ENCODE measurements around the gene CES3.
"Not testable (repeated sequence)": the region's sequence is repeated elsewhere in the genome, so short reads cannot be mapped to it uniquely, and the experiment has no call there.

The CES3 gene

DNA sequence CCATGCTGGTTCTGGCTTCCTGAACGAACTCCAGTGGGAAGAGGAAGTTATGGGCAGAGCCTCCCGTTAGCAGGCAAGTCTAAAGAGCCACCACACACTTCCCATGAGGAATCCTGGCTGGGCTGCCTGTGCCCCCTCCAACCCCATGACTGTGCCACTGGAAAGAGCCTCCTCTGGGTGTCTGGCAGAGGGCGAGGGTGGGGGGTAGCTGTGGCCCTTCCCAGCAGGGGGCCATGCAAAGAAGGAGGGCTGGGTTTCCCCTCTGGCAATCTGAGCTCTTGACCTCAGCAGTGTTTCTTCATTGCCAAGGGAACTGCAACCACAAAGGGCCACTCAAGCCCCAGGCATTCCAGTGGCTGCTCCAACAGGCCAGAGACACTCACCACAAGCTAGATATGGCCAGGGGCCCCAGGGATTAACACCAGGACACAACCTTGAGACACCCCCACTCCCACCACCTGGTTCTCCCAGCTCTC, 34.1 kb upstream of the CES3 start:
- Histone ChIP-seq H3K4me3 (ENCODE audit: low read length in 2 of 2) (no peak overlapping the region), H3K4me1 (ENCODE audit: control insufficient read depth, insufficient read depth, low read length) (peaks cover 58% of the 10 kb centered on the region), H3K27me3 (ENCODE audit: control insufficient read depth in 1 of 2, insufficient read depth in 2 of 2, low read length in 2 of 2) (no peaks in the 10 kb centered on the region), H3K27ac (ENCODE audit: low read length) (peak overlapping the region; percentile 82), H3K9me3 (ENCODE audit: control insufficient read depth in 2 of 2, low read length in 2 of 2) (no peaks in the 10 kb centered on the region), H3K36me3 (ENCODE audit: control insufficient read depth in 2 of 2, insufficient read depth in 2 of 2, low read length in 2 of 2) (peaks cover 0 to 14% of the 10 kb centered on the region in 2 donors), H3K9ac (ENCODE audit: low read length in 2 of 2) (peak overlapping the region in 1 of 2 donors; percentile 29)

DNA sequence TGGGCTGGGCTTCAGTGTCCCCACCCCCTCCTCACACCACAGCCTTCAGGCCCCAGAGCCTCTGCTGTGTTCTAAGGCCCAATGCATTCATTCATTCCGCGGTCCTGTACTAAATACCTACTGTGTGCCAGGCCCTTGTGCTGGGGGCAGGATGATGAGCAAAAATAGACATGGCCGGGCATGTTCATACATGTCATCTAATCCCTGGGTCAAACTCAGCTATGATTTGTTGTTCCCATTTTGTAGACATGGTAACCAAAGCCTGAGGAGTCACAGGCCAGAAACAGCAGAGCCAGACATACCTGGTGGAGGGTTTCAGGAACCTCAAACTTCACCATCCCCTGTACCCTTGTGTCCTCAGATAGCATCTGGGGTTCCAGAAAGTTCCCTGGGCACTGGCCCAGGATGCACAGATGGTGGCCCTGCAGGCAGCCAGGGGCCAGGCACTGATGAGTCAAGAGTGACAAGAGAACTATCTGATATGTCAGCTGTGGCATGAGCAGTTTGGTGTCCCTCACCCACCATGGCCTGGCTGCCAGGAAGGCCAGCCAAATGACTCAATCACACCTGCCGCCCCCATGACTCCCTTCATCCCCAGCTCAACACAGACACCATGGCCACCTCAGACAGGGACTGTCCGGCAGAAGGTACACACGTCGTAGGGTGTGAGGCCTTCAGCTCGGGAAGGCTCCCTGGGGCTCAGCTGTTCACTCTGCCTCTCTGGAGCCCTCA, 33.0 kb upstream of the CES3 start:
- Histone ChIP-seq H3K27ac (ENCODE audit: low read length) (peak overlapping the region; percentile 24), H3K9me3 (ENCODE audit: control insufficient read depth in 2 of 2, low read length in 2 of 2) (no peaks in the 10 kb centered on the region), H3K27me3 (ENCODE audit: control insufficient read depth in 1 of 2, insufficient read depth in 2 of 2, low read length in 2 of 2) (no peaks in the 10 kb centered on the region), H3K4me3 (ENCODE audit: low read length in 2 of 2) (no peak overlapping the region), H3K4me1 (ENCODE audit: control insufficient read depth, insufficient read depth, low read length) (peaks cover 56% of the 10 kb centered on the region), H3K9ac (ENCODE audit: low read length in 2 of 2) (no peak overlapping the region), H3K36me3 (ENCODE audit: control insufficient read depth in 2 of 2, insufficient read depth in 2 of 2, low read length in 2 of 2) (peaks cover 0 to 17% of the 10 kb centered on the region in 2 donors)

DNA sequence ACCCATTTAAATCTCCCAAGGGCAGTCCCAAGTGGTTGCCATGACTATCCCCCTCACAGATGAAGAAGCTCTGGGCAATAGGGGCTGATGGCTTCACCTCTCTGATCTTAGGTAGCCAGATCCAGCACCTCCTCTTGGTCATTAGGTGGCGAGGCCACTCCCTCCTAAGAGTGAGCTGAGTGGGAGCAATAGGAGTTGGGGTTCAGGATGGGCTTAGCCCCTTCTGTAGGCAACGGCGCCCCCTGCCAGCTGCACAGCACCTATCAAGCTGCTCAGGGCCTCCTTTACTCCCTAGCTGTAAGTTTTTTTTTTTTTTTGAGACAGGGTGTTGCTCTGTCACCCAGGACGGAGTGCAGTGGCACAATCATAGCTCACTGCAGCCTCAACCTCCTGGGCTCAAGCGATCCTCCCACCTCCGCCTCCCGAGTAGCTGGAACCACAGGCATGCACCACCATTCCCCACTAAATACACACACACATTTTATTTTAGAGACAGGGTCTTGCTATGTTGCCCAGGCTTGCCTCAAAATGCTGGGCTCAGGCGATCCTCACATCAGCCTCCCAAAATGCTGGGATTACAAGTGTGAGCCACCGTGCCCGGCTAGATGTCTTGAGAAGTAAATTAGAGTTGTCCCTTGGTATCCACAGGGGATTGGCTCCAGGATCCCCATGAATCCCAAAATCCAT, 32.2 kb upstream of the CES3 start:
- no peak overlapping the region for H3K4me3 ChIP-seq (ENCODE audit: low read length in 2 of 2)
- H3K9me3 ChIP-seq (ENCODE audit: control insufficient read depth in 2 of 2, low read length in 2 of 2): no peaks in the 10 kb centered on the region
- no peak overlapping the region for H3K9ac ChIP-seq (ENCODE audit: low read length in 2 of 2)
- H3K36me3 ChIP-seq (ENCODE audit: control insufficient read depth in 2 of 2, insufficient read depth in 2 of 2, low read length in 2 of 2): peaks cover 0 to 17% of the 10 kb centered on the region in 2 donors
- H3K4me1 ChIP-seq (ENCODE audit: control insufficient read depth, insufficient read depth, low read length): peaks cover 56% of the 10 kb centered on the region
- no peak overlapping the region for H3K27ac ChIP-seq (ENCODE audit: low read length)
- H3K27me3 ChIP-seq (ENCODE audit: control insufficient read depth in 1 of 2, insufficient read depth in 2 of 2, low read length in 2 of 2): no peaks in the 10 kb centered on the region

DNA sequence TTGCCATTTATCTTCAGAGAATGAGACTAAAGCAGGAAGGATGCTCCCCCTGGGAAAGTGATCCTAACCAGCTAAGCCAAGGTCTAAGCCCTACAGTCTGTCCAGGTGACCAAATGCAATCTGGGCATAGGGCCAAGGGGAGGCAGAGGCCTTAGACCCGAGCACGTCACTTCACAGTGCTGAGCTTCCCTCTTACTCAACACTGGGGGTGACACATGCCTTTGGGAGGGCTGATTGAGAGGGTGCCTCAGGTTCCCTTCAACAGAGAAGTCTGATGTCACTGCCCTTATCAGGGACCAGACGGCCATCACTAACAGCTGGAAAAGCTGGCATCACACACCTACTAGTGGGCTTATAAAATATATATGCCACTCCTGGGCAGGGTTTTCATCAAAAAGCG, 30.9 kb upstream of the CES3 start:
- H3K27ac ChIP-seq (ENCODE audit: low read length): peak overlapping the region; percentile 11
- peaks cover 50% of the 10 kb centered on the region for H3K4me1 ChIP-seq (ENCODE audit: control insufficient read depth, insufficient read depth, low read length)
- H3K9me3 ChIP-seq (ENCODE audit: control insufficient read depth in 2 of 2, low read length in 2 of 2): no peaks in the 10 kb centered on the region
- H3K36me3 ChIP-seq (ENCODE audit: control insufficient read depth in 2 of 2, insufficient read depth in 2 of 2, low read length in 2 of 2): peaks cover 0 to 15% of the 10 kb centered on the region in 2 donors
- H3K9ac ChIP-seq (ENCODE audit: low read length in 2 of 2): no peak overlapping the region
- H3K27me3 ChIP-seq (ENCODE audit: control insufficient read depth in 1 of 2, insufficient read depth in 2 of 2, low read length in 2 of 2): no peaks in the 10 kb centered on the region
- no peak overlapping the region for H3K4me3 ChIP-seq (ENCODE audit: low read length in 2 of 2)

DNA sequence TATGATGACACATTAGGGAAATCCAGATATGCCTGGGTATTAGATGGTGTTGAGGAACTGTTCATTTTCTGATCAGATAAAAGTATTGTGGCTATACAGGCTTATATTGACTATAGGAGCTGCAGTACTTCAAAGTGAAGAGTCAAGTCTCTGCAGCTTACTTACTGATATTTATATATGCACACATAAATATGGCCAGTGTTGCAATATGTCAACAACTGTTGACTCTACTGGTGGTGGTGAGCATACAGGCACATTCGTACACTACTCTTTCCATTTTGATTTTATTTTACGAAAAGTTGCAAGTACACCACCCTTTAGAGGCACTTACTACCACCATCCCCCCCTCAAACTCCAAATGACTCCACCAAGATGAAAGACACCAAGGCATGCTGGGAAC, 29.4 kb upstream of the CES3 start:
- peaks cover 53% of the 10 kb centered on the region for H3K4me1 ChIP-seq (ENCODE audit: control insufficient read depth, insufficient read depth, low read length)
- no peak overlapping the region for H3K4me3 ChIP-seq (ENCODE audit: low read length in 2 of 2)
- H3K27me3 ChIP-seq (ENCODE audit: control insufficient read depth in 1 of 2, insufficient read depth in 2 of 2, low read length in 2 of 2): no peaks in the 10 kb centered on the region
- H3K36me3 ChIP-seq (ENCODE audit: control insufficient read depth in 2 of 2, insufficient read depth in 2 of 2, low read length in 2 of 2): peaks cover 0 to 15% of the 10 kb centered on the region in 2 donors
- no peak overlapping the region for H3K9ac ChIP-seq (ENCODE audit: low read length in 2 of 2)
- H3K9me3 ChIP-seq (ENCODE audit: control insufficient read depth in 2 of 2, low read length in 2 of 2): no peaks in the 10 kb centered on the region
- H3K27ac ChIP-seq (ENCODE audit: low read length): no peak overlapping the region

DNA sequence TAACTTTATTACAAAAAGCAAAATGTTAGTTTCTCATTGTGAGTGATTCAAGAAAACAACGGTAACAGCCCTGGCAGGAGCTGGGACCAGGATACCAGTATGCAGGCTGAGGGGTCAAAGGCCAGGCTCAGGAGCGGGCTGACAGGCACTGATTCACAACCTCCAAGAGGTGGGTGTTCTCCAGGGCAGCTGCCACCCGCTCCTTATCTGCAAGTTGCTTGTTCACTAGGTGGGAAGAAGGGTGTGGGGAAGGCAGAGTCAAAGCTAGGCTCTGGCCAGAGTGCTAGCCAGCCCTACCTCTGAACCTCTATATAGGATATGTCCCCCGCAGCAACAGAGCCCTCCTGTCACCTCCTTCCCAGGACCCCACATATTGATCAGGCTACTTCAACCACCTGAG, 29.0 kb upstream of the CES3 start:
- no peak overlapping the region for H3K4me3 ChIP-seq (ENCODE audit: low read length in 2 of 2)
- H3K4me1 ChIP-seq (ENCODE audit: control insufficient read depth, insufficient read depth, low read length): peaks cover 54% of the 10 kb centered on the region
- H3K27me3 ChIP-seq (ENCODE audit: control insufficient read depth in 1 of 2, insufficient read depth in 2 of 2, low read length in 2 of 2): no peaks in the 10 kb centered on the region
- H3K9ac ChIP-seq (ENCODE audit: low read length in 2 of 2): no peak overlapping the region
- H3K9me3 ChIP-seq (ENCODE audit: control insufficient read depth in 2 of 2, low read length in 2 of 2): no peaks in the 10 kb centered on the region
- no peak overlapping the region for H3K27ac ChIP-seq (ENCODE audit: low read length)
- peaks cover 0 to 15% of the 10 kb centered on the region in 2 donors for H3K36me3 ChIP-seq (ENCODE audit: control insufficient read depth in 2 of 2, insufficient read depth in 2 of 2, low read length in 2 of 2)

DNA sequence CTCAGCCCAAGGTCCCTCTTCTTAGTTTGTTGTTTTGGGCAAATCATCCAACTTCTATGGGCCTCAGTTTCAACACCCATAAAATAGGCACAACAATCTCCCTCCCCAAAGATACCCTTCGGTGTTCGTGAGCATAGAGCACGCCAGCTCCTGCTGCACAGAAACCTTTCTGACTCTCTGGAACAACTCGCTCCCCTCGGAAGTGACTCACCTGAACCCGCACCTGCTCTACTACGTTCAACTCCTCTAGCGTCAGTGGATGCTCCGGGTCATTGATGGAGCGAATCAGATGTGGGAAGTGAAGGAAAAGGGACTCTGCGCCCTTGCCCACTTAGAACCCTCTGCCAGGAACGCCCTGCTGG, 27.3 kb upstream of the CES3 start:
- no peaks in the 10 kb centered on the region for H3K9me3 ChIP-seq (ENCODE audit: control insufficient read depth in 2 of 2, low read length in 2 of 2)
- peak overlapping the region; percentile 88 for H3K27ac ChIP-seq (ENCODE audit: low read length)
- no peaks in the 10 kb centered on the region for H3K27me3 ChIP-seq (ENCODE audit: control insufficient read depth in 1 of 2, insufficient read depth in 2 of 2, low read length in 2 of 2)
- H3K36me3 ChIP-seq (ENCODE audit: control insufficient read depth in 2 of 2, insufficient read depth in 2 of 2, low read length in 2 of 2): peaks cover 10 to 31% of the 10 kb centered on the region in 2 donors
- peaks cover 48% of the 10 kb centered on the region for H3K4me1 ChIP-seq (ENCODE audit: control insufficient read depth, insufficient read depth, low read length)
- H3K4me3 ChIP-seq (ENCODE audit: low read length in 2 of 2): peak overlapping the region; percentile 87 to 100
- H3K9ac ChIP-seq (ENCODE audit: low read length in 2 of 2): peak overlapping the region; percentile 91 to 97

DNA sequence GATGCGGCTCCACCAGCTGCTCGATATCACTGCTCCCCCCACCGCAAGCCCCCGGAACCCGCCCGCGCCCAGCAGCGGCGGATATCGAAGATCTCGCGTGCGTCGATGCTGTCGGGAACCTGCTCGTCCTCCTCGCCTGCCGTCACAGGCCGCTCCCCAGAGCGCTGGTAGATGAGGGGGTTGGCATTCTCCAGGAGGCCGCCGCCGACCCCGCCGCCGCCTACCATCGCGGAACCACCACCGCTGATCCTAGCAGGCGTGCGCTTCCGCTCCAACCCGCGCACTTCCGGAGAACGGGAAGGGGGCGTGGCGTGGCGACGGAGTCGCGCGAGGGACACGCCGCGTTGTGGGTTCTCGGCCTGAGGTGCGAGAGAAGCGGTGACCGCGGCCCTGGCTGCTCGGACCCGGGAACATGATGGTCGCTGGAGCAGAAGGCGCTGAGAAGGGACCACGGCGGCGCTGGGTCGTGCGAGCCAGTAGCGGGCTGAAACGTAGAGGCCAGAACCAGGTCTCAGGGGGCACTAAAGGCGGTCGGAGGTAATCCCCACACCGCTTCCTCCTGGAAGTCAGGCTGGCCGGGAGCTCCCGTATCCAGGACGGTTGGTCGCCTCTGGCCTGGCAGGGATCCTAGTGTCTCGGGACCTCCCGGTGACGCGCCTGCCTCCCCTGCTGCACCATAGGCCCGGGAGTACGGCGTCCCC, 26.8 kb upstream of the CES3 start, which contains the start of gene CIAO2B:
CIAO2B (minus strand) TSS at position 265 of the 701 bp plus-strand sequence; CDS start at position 227, 38 bp downstream.
- peaks cover 45% of the 10 kb centered on the region for H3K4me1 ChIP-seq (ENCODE audit: control insufficient read depth, insufficient read depth, low read length)
- H3K27me3 ChIP-seq (ENCODE audit: control insufficient read depth in 1 of 2, insufficient read depth in 2 of 2, low read length in 2 of 2): no peaks in the 10 kb centered on the region
- H3K36me3 ChIP-seq (ENCODE audit: control insufficient read depth in 2 of 2, insufficient read depth in 2 of 2, low read length in 2 of 2): peaks cover 14 to 36% of the 10 kb centered on the region in 2 donors
- H3K4me3 ChIP-seq (ENCODE audit: low read length in 2 of 2): peak within 1 kb of the TSS; percentile 87 to 100
- no peaks in the 10 kb centered on the region for H3K9me3 ChIP-seq (ENCODE audit: control insufficient read depth in 2 of 2, low read length in 2 of 2)
- peak within 1 kb of the TSS; percentile 88 for H3K27ac ChIP-seq (ENCODE audit: low read length)
- H3K9ac ChIP-seq (ENCODE audit: low read length in 2 of 2): peak within 1 kb of the TSS; percentile 91 to 97

DNA sequence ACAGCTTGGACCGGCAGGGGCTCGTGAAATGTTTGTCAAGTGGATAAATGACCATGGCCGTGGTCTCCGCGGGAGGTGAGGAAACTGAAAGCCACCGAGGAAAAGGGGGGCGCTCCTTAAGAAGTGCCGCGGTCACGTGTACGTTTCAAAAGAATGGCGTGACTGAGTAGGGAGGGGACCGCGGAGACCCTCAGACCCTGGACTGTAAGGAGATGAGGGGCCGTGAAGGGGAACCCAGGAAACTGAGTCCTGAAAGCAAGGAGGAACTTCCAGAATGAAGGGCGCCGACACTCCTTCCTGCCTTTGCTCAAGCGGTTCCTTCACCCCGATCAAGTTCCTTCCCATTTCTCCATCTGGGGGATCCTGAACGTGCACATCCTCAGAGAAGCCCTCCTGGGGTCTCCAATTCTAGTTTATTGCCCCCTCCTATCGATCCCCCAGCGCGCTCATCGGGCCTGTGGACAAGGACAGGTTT, 26.2 kb upstream of the CES3 start:
- not testable (repeated sequence) for H3K9me3 ChIP-seq (ENCODE audit: control insufficient read depth in 2 of 2, low read length in 2 of 2); H3K27me3 ChIP-seq (ENCODE audit: control insufficient read depth in 1 of 2, insufficient read depth in 2 of 2, low read length in 2 of 2)
- peak overlapping the region; percentile 87 to 100 for H3K4me3 ChIP-seq (ENCODE audit: low read length in 2 of 2)
- peaks cover 20 to 37% of the 10 kb centered on the region in 2 donors for H3K36me3 ChIP-seq (ENCODE audit: control insufficient read depth in 2 of 2, insufficient read depth in 2 of 2, low read length in 2 of 2)
- H3K27ac ChIP-seq (ENCODE audit: low read length): peak overlapping the region; percentile 88
- peak overlapping the region; percentile 91 to 97 for H3K9ac ChIP-seq (ENCODE audit: low read length in 2 of 2)
- peaks cover 45% of the 10 kb centered on the region for H3K4me1 ChIP-seq (ENCODE audit: control insufficient read depth, insufficient read depth, low read length)

DNA sequence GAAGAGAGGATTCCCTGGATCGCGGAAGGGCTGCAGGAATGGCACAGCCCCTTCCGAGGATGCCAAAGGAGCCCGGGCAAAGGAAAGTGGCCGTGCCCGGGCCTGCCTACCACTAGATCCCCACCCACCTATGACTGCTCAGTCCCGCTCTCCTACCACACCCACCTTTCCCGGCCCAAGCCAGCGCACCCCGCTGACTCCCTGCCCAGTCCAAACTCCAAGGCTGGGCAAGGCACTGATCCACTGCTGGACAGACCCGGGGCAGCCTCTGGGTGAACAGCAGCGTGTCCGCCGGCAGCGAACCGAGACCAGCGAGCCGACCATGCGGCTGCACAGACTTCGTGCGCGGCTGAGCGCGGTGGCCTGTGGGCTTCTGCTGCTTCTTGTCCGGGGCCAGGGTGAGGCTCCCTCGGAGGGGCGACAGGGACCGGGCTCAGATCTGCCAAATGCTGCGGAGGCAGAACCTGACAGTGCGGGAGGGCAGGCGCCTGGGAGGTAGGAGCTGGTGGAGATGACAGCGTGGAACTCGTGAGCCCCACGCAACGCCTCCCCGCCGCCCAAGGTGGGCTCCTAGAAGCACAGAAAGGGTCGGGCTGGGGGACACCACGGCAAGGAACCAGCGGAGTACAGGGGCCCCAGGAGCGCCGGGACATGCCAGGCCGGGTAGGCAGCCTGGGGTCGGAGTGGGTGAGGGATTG, 25.6 kb upstream of the CES3 start, which contains the start of gene CES2:
CES2 (plus strand) TSS at position 203 of the 698 bp plus-strand sequence; CDS start at position 323, 120 bp downstream.
- Histone ChIP-seq H3K27ac (ENCODE audit: low read length) (peak within 1 kb of the TSS; percentile 88), H3K27me3 (ENCODE audit: control insufficient read depth in 1 of 2, insufficient read depth in 2 of 2, low read length in 2 of 2) (no peaks in the 10 kb centered on the region), H3K36me3 (ENCODE audit: control insufficient read depth in 2 of 2, insufficient read depth in 2 of 2, low read length in 2 of 2) (peaks cover 23 to 40% of the 10 kb centered on the region in 2 donors), H3K9me3 (ENCODE audit: control insufficient read depth in 2 of 2, low read length in 2 of 2) (no peaks in the 10 kb centered on the region), H3K4me3 (ENCODE audit: low read length in 2 of 2) (peak within 1 kb of the TSS; percentile 87 to 100), H3K4me1 (ENCODE audit: control insufficient read depth, insufficient read depth, low read length) (peaks cover 45% of the 10 kb centered on the region), H3K9ac (ENCODE audit: low read length in 2 of 2) (peak within 1 kb of the TSS; percentile 91 to 97)
